BLaER1 treated with 17β-estradiol and CSF1 and Interleukin-3, amounts not matched to agents 10 nM and 100 nM (cell line): ENCODE results near the gene ICE2.
A peak's percentile ranks its signal among the peaks of the same experiment; 100 is the strongest.

Experiments used
- H3K27ac ChIP-seq, 11 experiments: shearing (Covaris generic); formaldehyde crosslinking; 2 replicates each; pipeline ENCODE4 v1.8.1; 2022
- H3K27me3 ChIP-seq, 11 experiments: shearing (Covaris generic); formaldehyde crosslinking; 2 replicates each; pipeline ENCODE4 v1.8.1; 2022
- H3K36me3 ChIP-seq, 11 experiments: shearing (Covaris generic); formaldehyde crosslinking; 2 replicates each; pipeline ENCODE4 v1.8.1; 2022
- H3K4me1 ChIP-seq, 10 experiments: shearing (Covaris generic); formaldehyde crosslinking; 2 replicates each; pipeline ENCODE4 v1.8.1; 2022
- H3K4me2 ChIP-seq, 11 experiments: shearing (Covaris generic); formaldehyde crosslinking; 2 replicates each; pipeline ENCODE4 v1.8.1; 2022
- H3K4me3 ChIP-seq, 10 experiments: shearing (Covaris generic); formaldehyde crosslinking; 2 replicates each; pipeline ENCODE4 v1.8.1; 2022
- H3K9ac ChIP-seq, 11 experiments: shearing (Covaris generic); formaldehyde crosslinking; 2 replicates each; pipeline ENCODE4 v1.8.1; 2022
- H3K9me3 ChIP-seq, 11 experiments: shearing (Covaris generic); formaldehyde crosslinking; replicated peaks in 1 of 11; 2 replicates each; pipeline ENCODE4 v1.8.1; 2022
- H4K20me1 ChIP-seq, 11 experiments: shearing (Covaris generic); formaldehyde crosslinking; 2 replicates each; pipeline ENCODE4 v1.8.1; 2022
- Cebpa-rat ChIP-seq, 11 experiments: shearing (Covaris generic); IDR thresholded peaks; 2 replicates each; pipeline ENCODE4 v1.8.1; 2022

ICE2 gene

DNA sequence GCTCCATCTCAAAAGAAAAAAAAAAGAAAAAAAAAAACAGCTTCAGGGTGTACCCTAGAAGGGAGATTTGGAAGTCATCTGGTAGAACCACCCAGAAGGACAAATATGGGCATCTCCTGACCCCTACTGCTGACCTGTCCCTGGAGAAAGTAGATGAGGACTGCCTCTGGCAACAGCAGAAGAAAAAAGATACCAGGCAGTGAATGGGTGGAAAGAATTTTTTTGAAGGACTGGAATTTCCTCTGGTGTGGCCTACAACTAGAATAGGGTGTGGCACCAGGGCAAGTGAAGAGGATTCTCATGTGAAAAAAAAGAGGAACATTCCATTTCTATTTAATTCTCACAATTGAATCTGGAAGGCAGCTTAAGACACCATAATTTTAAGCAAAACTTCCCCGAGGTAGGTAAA lies 84.2 kb downstream of the ICE2 start:
- Histone ChIP-seq H3K4me2 (peak overlapping the region in 8 of 11 experiments; percentile 81 to 99 (median 92); a peak in 15 of 22 replicates), H4K20me1 (peaks cover 0 to 80% (median 71%) of the 10 kb centered on the region in 11 experiments; a peak in 21 of 22 replicates), H3K27me3 (no peaks in the 10 kb centered on the region), H3K27ac (peak overlapping the region in 8 of 11 experiments; percentile 18 to 98 (median 75); a peak in 11 of 22 replicates), H3K4me3 (peak overlapping the region in 6 of 10 experiments; percentile 69 to 99 (median 94); a peak in 10 of 20 replicates), H3K9ac (peak overlapping the region in 5 of 11 experiments; percentile 34 to 98 (median 96); a peak in 9 of 22 replicates), H3K36me3 (peaks cover 14 to 73% (median 61%) of the 10 kb centered on the region in 11 experiments; a peak in 21 of 22 replicates), H3K9me3 (no peaks in the 10 kb centered on the region), H3K4me1 (peaks cover 29 to 85% (median 79%) of the 10 kb centered on the region in 10 experiments)
- no peak for TF ChIP-seq Cebpa-rat (IDR thresholded peaks at IDR 0.05)

DNA sequence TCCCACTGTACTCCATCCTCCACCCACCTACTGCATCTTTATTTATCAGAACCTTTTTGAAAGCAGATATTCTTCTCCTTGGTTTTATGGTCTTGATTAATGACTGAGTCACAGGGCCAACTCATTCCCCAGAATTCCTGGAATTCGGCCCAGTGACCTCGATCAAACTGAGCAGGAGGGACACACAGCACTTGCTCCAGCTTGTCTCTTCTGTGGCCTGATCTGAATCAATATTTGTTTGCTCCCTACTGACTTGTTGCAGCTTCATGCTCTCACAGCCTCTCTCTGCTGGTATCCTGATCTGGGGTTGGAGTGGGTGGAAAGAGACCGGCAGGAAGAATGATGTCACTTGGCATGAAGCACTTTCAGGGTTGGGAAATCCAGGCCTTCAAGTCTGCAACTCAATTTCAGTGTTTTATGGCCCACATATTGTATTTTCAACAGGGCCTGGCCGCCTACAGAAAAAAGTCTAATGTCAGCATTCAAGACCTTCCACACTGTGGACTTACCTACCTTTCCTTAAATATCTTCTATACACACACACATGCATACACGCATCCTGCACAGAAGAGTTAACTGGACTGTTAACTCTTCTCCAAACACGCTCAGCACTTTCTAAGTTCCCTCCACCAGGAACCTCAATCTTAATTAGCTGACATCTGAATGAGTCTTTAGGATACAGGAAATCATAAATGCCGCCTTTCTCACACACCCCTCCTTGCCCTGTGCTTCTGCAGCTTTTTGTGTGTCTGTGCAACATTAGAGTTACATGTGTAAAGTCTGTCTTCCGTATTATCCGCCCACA lies 85.8 kb downstream of the ICE2 start:
- Histone ChIP-seq H3K9me3 (no peaks in the 10 kb centered on the region; a peak in 1 of 22 replicates), H3K27me3 (no peaks in the 10 kb centered on the region), H4K20me1 (peaks cover 0 to 95% (median 86%) of the 10 kb centered on the region in 11 experiments; a peak in 21 of 22 replicates), H3K36me3 (peaks cover 14 to 88% (median 68%) of the 10 kb centered on the region in 11 experiments; a peak in 21 of 22 replicates), H3K4me2 (peak overlapping the region in 10 of 11 experiments; percentile 5 to 99 (median 89); a peak in 17 of 22 replicates), H3K4me3 (peak overlapping the region in 5 of 10 experiments; percentile 16 to 99 (median 93); a peak in 8 of 20 replicates), H3K4me1 (peaks cover 28 to 84% (median 74%) of the 10 kb centered on the region in 10 experiments), H3K9ac (peak overlapping the region in 4 of 11 experiments; percentile 9 to 97 (median 94); a peak in 7 of 22 replicates), H3K27ac (peak overlapping the region in 4 of 11 experiments; percentile 27 to 98 (median 91); a peak in 5 of 22 replicates)
- peak in 1 of 11 experiments; percentile 44; a peak in 2 of 22 replicates for TF ChIP-seq Cebpa-rat (IDR thresholded peaks at IDR 0.05)

DNA sequence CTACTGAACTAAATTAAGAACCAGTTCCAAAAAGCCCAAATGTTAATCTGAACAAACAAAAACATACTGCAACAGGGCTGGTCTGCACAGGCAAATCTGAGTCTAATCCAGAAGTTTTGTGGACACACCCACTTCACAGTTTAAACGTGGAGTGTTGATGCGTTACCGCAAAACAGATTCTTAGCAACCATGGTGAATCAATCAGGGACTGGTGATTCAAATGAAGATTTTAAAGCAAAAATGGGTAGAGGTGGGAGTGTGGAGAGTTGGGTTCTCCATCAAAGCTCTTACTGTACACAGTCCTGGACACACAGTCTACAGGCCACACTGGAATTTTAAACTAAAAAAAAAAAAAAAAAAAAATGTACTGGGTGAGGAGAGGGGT lies 86.3 kb downstream of the ICE2 start:
- Histone ChIP-seq H3K27ac (peak overlapping the region in 3 of 11 experiments; percentile 86 to 98 (median 96); a peak in 4 of 22 replicates), H3K4me2 (peak overlapping the region in 7 of 11 experiments; percentile 42 to 99 (median 94); a peak in 12 of 22 replicates), H3K27me3 (no peaks in the 10 kb centered on the region), H4K20me1 (peaks cover 0 to 100% (median 92%) of the 10 kb centered on the region in 11 experiments; a peak in 21 of 22 replicates), H3K9me3 (peaks cover 0 to 4% (median 0%) of the 10 kb centered on the region in 11 experiments; a peak in 2 of 22 replicates), H3K36me3 (peaks cover 14 to 94% (median 73%) of the 10 kb centered on the region in 11 experiments; a peak in 21 of 22 replicates), H3K4me1 (peaks cover 27 to 89% (median 73%) of the 10 kb centered on the region in 10 experiments), H3K9ac (peak overlapping the region in 3 of 11 experiments; percentile 92 to 97 (median 96); a peak in 5 of 22 replicates), H3K4me3 (peak overlapping the region in 4 of 10 experiments; percentile 35 to 99 (median 81); a peak in 7 of 20 replicates)
- TF ChIP-seq Cebpa-rat (IDR thresholded peaks at IDR 0.05), result no peak

- no peaks in the 10 kb centered on the region for H3K27me3 ChIP-seq
- TF ChIP-seq Cebpa-rat (IDR thresholded peaks at IDR 0.05), result no peak
- peak overlapping the region in 2 of 10 experiments; percentile 1 to 7; a peak in 2 of 20 replicates for H3K4me3 ChIP-seq
- peaks cover 22 to 96% (median 72%) of the 10 kb centered on the region in 10 experiments for H3K4me1 ChIP-seq
- peaks cover 0 to 9% (median 0%) of the 10 kb centered on the region in 11 experiments; a peak in 2 of 22 replicates for H3K9me3 ChIP-seq
- H3K27ac ChIP-seq, result peak overlapping the region in 2 of 11 experiments; percentile 46 to 96; a peak in 3 of 22 replicates
- H3K4me2 ChIP-seq, result peak overlapping the region in 5 of 11 experiments; percentile 37 to 99 (median 97); a peak in 10 of 22 replicates
- peaks cover 14 to 100% (median 81%) of the 10 kb centered on the region in 11 experiments; a peak in 21 of 22 replicates for H3K36me3 ChIP-seq
- peaks cover 0 to 100% (median 99%) of the 10 kb centered on the region in 11 experiments; a peak in 21 of 22 replicates for H4K20me1 ChIP-seq
- H3K9ac ChIP-seq, result peak overlapping the region in 3 of 11 experiments; percentile 31 to 97 (median 92); a peak in 4 of 22 replicates
Measured at GRCh38 chr15:60391722-60392315, 87.1 kb downstream of the ICE2 start.

DNA sequence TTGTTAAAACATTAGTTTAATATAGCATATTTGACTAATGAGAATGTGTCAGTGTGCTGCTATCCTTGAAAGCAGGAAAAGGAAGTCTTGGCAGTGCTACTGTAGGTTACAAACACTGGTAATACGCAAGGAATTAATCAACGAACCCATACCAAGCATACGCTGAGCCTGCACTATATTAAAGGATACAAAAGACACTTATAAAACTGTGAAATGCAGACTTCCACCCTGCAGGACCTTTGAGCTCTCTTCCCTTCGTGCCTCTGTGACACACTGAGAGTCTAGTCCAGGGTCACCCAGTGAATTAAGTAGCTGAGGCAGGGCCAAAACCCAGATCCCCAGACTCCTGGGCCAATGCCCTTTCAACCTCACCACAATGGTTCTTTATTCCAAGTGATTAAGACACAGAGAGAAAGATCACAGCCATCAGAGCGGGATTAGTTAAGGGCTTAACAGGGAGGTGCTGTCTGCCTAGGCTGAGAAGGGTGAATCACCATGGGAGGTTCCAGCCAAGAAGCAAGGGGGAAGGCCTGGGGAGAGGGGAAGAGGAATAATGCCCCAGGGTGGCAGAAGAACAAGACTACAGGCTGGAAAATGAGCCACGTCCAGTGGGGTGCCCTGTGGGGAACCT lies 88.0 kb downstream of the ICE2 start:
- peak overlapping the region in 7 of 11 experiments; percentile 3 to 99 (median 94); a peak in 11 of 22 replicates for H3K4me2 ChIP-seq
- peaks cover 0 to 9% (median 0%) of the 10 kb centered on the region in 11 experiments; a peak in 2 of 22 replicates for H3K9me3 ChIP-seq
- TF ChIP-seq Cebpa-rat (IDR thresholded peaks at IDR 0.05), result no peak
- H3K4me1 ChIP-seq, result peaks cover 14 to 100% (median 64%) of the 10 kb centered on the region in 10 experiments
- peak overlapping the region in 1 of 10 experiments; percentile 1; a peak in 1 of 20 replicates for H3K4me3 ChIP-seq
- H4K20me1 ChIP-seq, result peaks cover 0 to 100% (median 99%) of the 10 kb centered on the region in 11 experiments; a peak in 20 of 22 replicates
- no peaks in the 10 kb centered on the region for H3K27me3 ChIP-seq
- peak overlapping the region in 3 of 11 experiments; percentile 22 to 96 (median 46); a peak in 1 of 22 replicates for H3K27ac ChIP-seq
- H3K9ac ChIP-seq, result peak overlapping the region in 2 of 11 experiments; percentile 92 to 97; a peak in 2 of 22 replicates
- H3K36me3 ChIP-seq, result peaks cover 14 to 100% (median 83%) of the 10 kb centered on the region in 11 experiments; a peak in 21 of 22 replicates

DNA sequence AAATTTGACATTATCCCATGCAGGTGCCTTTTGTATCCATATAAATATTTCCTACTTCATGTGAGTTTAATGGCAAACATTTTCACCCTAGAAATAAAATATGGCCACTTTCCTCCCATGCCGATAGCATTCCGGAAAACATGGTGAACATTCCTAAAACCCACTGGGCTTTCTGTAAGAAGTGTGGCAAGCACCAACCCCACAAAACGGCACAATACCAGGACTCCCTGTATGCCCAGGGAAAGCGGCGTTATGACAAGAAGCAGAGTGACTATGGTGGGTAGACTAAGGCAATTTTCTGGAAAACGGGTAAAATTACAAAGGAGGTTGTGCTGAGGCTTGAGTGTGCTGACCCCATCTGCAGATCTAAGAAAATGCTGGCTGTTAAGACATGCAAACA lies 88.7 kb downstream of the ICE2 start:
- Histone ChIP-seq H3K4me2 (peak overlapping the region in 7 of 11 experiments; percentile 43 to 99 (median 58); a peak in 11 of 22 replicates), H3K9me3 (peaks cover 0 to 9% (median 0%) of the 10 kb centered on the region in 11 experiments; a peak in 2 of 22 replicates), H3K4me3 (peak overlapping the region in 1 of 10 experiments; percentile 1; a peak in 1 of 20 replicates), H3K27ac (no peak overlapping the region), H4K20me1 (peaks cover 0 to 100% (median 99%) of the 10 kb centered on the region in 11 experiments; a peak in 20 of 22 replicates), H3K36me3 (peaks cover 10 to 100% (median 83%) of the 10 kb centered on the region in 11 experiments; a peak in 20 of 22 replicates), H3K9ac (peak overlapping the region in 2 of 11 experiments; percentile 15 to 17; a peak in 2 of 22 replicates), H3K27me3 (no peaks in the 10 kb centered on the region), H3K4me1 (peaks cover 11 to 100% (median 57%) of the 10 kb centered on the region in 10 experiments)
- TF ChIP-seq Cebpa-rat (IDR thresholded peaks at IDR 0.05), result no peak
